ENCODE results near the gene OGFOD3.

OGFOD3 gene

DNA sequence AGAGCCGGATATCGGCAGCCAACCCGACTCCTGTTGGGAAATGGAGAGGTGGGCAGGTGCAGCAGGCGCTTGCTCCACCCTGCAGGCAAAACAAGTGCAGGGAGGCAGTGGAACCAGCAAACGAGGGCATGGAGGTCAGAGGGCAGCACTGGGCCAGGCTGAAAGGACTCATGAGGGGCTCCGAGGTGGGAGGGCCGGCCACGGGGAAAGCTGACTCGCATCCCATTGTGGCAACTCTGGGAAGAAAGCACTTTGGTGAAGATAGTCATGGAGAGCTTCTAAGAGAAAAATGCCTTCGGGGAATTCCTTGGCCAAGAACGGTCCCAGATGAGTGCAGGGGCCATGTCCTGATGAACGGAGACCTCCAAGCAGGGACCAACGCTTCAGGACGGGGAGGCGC is 27.7 kb upstream of the OGFOD3 start:
- no peak for DNase-seq

DNA sequence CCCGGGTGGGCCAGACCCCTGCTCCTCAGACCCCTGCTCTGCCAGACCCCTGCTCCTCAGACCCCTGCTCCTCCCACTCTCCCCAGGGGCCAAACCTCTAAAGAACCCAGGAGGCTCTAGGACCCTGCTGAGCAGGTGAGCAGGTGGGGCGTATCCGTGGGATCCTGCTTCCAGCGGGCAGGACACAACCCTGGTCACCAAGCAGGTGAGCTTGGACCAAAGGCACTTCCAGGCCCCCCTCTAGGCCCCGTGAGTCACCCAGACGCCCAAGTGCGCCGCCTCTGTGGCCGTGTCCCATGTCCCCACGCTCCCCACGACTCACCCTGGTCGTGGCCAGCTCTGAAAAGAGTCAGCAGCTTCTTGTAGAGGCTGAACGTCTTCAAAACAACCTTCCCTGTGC is 27.2 kb upstream of the OGFOD3 start:
- DNase-seq: no peak

DNA sequence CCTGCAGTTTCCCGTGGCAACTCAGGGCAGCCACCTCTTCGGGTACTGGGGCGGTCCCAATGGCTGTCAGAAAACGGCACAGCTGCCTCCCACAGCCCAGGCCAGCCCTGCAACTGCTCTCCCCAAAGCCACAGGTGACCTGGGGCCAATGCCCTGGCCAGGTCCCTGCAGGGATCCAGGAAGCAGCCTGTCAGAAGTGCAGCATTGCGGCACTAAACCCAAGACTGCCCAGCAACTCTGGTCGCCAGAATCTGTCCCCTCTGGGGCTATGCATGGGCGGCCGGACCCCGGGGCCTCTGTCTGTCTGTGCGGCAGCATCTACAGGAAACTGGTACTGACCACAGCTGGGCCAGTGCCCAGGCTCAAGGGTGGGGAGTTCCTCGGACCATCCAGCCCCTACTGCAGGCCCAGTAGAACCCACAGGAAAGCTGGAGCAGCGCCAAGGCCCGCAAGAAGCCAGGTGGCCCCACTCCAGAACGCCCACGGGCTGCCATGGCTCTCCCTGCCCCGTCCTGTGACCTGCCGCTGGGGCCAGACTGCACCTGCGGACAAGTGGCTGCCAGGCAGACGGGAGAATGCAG is 26.6 kb upstream of the OGFOD3 start:
- no peak for DNase-seq

DNA sequence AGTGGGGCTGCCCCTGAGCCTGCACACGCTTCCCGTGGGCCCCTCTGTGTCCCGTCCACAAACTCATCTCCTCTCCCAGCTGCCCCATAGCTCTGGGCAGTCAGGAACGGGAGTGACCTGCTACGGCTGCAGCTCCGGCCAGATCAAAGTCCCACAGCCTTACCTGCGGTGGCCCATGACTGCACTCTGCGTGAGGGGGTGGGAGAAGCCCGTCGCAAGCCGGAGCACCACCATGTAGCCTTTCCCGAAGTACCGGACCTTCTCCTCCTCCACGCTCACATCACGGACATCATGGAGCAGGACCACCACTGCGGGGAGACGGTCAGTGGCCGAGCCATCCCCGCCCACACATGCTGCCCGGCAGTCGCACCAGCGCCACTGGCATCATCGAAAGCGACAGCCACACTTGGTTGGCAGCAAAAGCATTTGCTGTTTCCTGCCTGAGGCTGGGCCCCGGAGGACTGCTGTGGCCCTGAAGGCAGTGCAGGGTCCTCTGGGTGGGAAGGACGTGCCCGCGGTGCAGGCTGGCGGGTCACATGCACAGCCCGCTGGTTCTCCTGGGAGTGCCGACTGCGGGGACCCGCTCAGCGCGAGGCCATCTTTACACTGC is 26.0 kb upstream of the OGFOD3 start:
- no peak for DNase-seq

DNA sequence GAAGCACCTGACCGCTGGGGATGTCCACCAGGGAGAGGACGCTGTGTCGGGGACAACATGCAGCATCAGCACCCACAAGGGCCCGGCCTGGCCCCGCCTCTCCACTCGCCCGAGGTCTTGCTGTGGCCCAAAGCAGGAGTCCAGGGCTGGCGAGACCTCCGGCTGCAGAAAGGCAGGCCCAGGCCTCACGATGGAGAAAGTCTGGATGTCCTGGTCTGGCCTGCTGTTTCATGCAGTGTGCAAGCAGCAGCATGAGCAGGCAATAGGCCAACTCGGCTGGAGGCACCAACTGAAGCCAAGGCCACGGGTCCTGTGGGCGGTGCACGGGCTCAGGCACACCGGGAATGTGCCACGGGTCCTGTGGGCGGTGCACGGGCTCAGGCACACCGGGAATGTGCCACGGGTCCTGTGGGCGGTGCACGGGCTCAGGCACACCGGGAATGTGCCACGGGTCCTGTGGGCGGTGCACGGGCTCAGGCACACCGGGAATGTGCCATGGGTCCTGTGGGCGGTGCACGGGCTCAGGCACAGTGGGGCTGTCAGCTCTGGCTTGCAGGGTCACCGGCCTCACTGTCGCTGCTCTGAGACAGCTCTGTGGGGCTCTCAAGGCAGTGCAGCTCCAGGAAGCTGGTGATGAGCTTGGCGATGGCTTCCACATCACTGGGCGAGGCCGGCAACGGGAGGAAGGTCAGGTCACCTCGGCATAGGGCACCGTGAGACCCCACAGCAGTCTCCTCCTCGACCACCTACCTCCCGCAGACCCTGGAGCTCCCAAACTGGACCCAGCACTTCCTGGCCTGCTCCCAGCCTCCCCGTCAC is 25.3 kb upstream of the OGFOD3 start:
- no peak for DNase-seq

DNA sequence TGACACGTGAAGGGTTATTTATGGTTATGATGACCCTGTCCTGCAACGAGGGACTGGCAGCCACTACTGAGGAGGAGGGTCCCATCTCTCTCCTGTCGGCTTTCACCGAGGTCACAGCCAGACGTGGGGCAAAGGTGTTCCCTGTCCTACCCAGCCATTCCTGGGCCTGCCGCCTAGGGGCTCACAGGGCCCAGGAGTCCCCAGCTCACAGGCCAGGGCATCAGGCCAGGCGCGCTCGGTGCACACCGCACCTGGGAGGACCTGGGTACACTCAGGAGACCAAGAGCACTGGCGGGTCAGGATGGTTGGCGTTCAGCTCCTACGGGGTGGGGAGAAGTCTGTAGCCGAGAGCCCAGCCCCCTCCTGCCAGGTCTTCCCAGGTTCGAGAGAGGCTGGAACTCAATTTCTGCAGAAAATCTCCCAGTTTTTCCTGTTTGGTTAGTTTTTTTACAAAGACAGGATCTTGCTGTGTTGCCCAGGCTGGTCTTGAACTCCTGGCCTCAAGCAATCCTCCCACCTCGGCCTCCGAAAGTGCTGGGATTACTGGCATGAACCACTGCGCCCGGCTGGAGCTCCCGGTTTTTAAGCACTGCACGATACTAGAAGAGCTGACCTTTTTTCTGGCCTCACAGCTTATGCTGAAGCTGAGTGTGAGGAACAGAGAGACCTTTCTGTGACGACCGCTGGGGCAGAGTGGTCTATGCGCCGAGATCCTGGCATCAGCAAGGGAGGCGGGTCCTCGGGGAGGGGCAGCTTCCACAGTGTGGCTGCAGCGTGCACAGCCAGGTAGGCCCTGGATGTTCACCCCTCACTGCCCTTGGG is 24.5 kb upstream of the OGFOD3 start:
- DNase-seq: no peak

DNA sequence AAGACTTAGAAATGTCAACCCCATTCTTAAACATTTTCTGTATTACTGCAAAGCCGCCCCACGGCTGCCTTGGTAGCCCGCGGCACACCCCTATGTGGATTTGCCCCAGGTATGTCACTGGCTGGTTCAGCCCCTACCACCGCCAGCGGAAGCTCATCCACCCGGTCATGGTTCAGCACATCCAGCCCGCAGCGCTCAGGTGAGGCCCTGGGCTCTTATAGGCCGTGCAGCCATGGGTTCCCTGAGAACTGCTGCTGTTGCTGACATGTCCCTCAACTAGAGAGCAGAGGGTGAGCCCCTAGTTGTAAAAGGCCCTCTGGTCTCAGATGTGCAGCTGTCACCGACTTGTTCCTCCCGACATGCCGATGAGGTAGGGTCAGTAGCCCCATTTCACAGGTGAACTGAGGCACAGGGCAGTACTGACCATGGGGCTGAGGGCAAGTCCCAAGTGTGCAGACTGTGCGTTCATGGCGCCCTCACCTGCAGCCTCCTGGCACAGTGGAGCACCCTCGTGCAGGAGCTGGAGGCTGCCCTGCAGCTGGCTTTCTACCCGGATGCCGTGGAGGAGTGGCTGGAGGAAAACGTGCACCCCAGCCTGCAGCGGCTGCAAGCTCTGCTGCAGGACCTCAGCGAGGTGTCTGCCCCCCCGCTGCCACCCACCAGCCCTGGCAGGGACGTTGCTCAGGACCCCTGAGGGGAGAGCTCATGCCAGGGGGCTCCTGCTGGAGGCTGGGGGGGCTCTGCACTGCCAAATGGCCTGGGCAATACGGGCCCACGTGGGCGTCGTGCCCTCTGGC is 23.5 kb upstream of the OGFOD3 start:
- DNase-seq: no peak

DNA sequence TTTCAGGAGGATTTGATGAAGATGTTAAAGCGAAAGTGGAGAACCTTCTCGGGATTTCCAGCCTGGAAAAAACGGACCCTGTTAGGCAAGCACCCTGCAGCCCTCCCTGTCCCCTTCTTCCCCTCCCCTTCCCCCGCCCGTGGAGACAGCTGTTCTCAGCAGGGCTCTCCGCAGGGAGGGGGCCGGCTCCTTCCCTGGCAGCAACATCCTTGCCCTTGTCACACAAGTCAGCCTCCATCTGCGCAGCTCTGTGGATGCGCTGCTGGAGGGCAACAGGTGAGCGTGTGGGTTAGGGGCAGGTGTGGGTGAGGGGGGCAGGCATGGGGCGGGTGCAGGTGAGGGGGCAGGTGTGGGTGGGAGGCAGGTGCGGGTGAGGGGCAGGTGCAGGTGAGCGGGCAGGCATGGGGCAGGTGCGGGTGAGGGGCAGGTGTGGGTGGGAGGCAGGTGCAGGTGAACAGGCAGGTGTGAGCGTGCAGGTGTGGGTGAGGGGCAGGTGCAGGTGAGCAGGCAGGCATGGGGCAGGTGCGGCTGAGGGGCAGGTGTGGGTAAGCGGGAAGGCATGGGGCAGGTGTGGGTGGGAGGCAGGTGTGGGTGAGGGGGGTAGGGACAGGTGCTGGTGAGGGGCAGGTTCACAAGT is 22.7 kb upstream of the OGFOD3 start:
- no peak for DNase-seq

DNA sequence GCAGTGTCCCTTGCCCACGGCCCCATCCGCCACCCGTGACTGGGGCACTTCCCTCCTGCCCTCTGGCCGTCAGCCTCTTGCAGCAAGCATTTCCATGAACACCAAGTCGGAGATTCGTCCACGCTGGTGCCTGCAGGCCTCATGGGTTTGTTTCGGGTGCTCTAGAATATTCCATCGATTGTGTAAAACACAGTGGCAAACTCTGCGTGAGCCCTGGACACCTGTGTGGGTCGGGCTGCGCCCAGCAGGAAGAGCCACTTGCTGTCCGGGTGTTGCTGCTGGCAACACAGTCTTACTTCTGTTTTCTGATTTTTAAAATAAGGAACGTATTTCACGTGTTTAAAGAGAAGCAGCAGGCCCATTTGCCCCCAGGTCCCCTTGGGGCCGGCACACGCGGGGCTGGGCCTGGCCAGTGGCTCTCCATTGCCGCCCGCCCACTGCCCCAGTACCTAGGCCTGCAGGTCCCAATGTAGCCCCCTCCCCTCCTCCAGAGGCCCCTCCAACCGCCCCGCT is 22.1 kb upstream of the OGFOD3 start:
- no peak for DNase-seq

DNA sequence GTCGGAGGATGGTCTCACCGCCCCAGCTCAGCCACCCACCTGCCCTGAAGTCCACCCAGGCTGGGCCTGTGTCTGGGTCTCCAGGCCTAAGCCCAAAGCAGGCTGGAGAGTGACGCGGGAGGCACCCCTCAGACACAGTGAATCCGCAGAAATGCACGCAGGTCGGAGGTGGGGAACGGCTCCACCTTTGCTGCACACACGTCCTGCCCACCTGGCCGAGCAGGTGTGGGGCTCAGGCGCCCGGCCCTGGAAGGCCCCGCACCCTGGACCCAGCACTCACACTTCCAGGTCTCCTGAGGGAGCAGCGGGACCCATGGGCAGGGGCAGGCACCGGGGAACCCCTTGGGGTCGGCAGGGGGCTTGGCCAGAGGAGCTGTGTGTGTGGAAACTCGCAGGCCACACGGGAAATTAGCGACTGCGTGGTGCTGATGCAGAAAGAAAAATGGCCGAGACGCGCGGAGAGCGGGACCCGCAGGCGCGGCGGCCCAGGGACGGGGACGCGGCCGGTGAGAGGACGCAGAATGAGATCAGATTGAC is 21.5 kb upstream of the OGFOD3 start:
- no peak for DNase-seq

DNA sequence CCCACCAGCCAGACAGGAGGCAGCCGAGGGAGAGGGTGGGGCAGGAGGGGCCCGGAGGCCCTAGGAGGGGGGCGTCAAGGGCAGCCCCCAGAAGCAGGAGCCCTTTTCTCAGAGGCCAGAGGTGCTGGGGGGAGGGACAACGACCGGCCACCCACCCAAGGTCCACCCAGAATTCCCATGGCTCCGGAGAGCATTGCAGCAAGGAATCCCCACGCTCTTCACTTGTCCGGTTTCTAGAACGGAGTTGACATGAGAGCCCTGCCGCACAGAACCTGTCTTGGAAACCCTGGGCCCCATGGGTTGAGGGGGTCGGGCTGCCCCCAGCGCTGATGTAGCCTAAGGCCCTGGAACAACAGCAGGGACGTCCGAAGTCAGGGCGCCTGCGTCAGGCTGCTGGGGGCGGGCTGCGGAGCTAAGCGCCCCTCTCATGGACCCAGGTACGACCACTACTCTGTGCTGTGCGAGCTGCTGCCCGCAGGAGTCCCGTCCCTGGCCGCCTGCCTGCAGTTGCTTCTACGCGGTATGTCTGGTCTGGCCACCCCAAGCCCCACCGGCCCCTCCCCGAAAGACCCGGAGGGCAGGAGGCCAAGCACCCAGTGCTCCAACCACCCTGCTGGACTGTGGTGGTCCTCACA is 20.9 kb upstream of the OGFOD3 start:
- no peak for DNase-seq

DNA sequence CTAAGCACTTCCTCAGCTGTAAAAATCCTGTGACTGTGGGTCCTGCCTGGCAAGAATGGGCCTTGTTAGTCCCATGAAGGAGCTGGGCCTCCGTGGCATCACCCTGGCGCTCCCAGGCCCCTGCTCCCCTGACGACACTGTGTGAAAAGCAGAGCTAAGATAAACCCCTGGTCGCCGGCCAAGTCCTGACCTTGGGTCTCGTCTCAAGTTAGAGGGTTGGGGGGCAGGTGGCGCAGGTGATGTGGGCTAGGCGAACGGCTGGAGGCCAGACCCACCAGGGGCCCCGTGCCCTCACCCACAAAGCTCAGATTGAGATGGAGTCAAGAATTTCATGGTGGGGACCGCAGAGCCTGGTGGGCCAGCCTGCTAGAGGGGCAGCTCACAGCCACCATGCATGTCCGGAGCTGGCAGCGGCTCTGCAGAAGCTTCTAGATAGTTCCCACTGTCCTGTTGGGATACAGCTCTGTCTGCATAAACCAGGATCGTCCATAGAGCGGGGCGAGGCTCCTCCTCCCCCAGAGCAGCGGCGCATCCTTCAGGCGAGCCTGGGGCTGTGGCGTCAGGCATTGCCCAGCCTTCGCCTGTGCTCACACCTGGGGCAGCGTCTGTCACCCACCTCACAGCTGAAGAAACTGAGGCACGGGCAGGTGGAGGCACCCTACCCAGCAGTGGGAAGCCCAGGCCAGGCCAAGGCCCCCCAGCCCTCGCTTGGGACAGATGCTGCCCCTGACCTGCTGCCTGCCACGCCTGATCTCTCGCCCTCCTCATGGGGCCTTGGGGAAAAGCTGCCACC is 20.2 kb upstream of the OGFOD3 start:
- DNase-seq: no peak

DNA sequence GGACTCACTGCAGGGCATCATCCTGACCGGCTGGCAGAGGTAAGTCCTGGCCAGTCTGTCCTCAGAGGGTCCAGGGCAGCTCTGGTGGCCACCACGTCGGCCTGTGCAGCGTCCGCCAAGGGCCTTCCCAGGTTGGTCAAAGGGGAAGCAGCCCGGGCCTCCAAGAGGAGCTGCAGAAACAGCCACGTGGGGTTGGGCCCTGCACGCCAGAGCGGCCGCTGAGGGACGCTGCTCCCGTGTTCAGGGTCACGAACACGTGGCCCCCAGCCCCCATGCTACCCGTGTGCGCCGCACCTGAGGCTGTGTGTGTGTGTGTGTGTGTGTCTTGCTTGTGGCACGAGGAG is 18.9 kb upstream of the OGFOD3 start:
- DNase-seq: no peak

DNA sequence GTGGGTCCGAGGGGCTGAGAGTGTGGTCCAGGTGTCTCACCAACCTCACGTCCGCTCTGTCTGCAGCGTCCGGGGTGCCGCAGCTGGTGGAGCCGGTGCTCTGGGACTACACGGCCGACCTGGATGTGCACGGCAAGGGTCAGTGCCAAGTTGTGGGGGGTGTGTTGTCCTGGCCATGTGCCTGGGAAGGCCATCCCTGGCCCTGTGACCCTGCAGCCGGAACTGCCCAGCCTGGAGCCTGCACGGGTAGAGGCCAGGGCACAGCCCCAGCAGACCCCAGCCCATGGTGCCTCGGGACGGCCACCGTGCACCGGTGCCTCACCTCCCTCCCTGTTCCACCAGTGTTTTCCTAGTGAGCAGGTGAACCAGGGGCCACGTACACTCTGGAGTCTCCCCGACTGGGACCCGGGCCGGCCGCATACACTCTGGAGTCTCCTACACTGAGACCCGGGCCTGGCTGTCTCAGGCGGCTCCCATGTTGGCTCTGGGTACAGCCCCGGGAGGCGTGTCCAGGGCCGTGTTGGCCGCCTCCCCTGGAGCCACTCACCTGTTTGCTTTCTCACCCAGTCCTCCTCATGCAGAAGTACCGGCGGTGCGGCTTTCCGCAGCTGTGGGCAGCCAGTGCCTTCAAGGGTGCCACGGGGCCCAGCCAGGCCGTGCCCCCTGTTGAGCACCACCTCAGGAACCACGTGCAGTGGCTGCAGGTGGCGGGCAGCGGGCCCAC is 18.4 kb upstream of the OGFOD3 start:
- DNase-seq: no peak

DNA sequence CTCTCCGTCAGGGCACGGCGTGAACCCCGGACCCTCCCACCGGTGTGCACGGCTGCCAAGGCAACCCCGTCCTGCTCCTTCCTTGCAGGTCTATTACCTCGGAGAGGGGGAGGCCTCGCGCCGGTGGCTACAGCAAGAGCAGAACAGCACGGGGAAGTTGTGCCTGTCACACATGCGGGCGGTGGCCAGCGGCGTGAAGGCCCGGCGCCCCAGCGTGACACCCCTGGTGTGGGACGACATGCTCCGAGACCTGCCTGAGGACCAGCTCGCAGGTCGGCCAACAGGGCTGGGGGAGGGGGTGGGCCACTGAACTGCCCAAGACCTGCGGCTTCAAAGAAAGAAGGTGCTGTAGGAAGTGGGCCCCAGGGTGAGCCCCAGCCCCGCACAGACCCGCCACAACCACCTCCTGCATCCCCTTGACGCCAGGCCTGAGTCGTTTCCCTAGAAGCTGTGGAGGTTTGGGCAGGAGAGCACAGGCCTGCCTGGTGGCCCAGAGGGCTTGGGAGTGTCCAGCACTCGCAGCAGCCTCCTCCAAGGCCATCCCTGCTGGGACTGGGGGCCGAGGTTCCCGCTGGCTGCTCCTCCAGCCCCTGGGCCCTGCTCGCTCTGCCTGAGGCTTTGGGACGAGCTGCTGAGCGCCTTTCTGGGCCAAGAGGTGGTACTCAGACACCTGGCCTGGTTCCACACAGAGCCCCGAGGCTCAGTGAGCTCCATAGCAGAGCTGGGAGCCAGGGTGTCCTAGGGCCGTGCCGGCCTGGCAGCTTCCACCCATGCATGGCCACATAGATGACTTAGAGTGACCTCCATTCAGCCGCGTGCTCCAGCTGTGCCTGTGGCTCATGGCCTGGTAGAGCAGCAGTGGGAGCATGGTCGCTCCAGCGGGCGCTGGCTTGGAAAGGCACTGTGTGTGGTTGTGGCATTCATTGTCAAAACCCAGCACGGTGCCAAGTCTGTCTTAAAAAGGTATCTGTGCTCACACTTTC is 17.5 kb upstream of the OGFOD3 start:
- no peak for DNase-seq

DNA sequence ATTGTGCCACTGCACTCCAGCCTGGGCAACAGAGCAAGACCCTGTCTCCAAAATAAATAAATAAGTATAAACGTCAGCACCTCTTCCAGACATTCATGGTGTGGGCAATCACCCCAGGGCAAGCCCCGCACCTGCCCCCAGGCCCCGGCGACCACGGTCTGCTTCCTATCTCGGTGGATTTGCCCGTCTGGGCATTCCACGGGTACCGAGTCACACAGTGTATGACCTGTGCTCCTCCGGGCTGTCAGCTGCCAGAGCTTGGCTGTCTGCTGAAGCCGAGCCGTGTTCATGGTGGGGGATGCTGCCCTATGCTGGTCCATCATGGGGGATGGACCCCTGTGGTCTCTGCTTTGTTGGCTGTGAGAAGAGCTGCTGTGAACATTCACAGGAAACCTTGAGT is 16.7 kb upstream of the OGFOD3 start:
- DNase-seq: no peak

DNA sequence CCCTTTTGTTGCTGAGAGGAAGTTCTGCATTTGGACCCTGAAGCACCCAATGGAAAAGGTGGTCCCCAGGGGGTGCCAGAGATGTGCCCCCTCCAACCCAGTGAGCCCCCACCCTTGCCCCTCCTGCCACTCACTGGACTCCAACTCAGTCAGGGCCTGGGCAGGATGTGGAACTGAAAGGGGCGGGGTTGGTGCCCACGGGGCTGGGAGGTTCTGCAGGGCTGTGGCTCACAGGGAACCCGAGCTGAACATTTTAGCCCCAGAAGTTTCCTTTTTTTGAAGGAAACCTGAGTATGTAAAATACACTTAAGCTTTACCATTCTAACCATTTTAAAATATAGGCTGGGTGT is 15.8 kb upstream of the OGFOD3 start:
- DNase-seq: no peak

DNA sequence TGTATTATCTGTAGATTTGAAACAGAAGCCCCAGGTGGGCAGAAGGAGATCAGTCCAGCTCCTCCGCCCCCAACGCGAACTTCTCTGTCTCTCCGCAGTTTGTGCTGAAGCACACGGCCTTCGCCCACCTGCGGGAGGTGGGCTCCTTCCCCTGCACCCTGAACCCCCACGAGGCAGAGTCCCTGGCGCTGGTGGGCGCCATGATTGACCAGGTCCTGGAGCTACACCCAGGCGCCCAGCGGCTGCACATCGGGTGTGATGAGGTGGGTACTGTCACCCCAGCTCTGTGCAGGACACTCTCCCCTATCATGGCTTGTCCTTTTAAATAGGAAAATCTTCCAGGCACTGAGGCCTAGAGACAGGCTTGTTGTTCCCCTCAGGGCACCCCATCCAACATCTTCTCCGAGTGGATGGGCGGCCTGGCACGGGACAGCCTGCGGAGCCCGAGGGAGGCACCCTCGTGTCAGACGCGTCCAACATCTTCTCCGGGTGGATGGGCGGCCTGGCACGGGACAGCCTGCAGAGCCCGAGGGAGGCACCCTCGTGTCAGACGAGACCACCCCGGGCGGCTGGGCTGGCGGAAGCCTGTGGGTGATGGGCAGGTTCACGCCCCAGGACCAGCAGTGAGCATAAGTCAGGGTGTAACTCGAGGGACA is 15.3 kb upstream of the OGFOD3 start:
- no peak for DNase-seq

All from NCI-H1417 treated with DMSO at 0.1 percent for 48 hours (cell line).